Activated CD8-positive, alpha-beta T cell treated with anti-CD3 and anti-CD28 coated beads for 36 hours (primary cell): ENCODE results near the gene SLC7A1. TPM values are rescaled to one million over a fixed set of nuclear protein-coding genes. Genes with fewer than 3 reads are reported as not detected.

ENCODE experiments used
- ATAC-seq: fragments of 200-7000 bp; cut with Tn5 transposase; one replicate; pipeline ENCODE4 v1.10.0; 2021; ENCODE audit warnings: mild to moderate bottlenecking, moderate library complexity
- CTCF ChIA-PET: fragments of 350-600 bp; sonication (Branson Sonifier 250); formaldehyde crosslinking; loops from one replicate; lab custom pipeline; 2021; ENCODE audit warnings: antibody characterized with exemption; lab: Charles Lee
- POLR2A ChIA-PET: fragments of 350-600 bp; sonication (Branson Sonifier 250); formaldehyde crosslinking; loops from one replicate; lab custom pipeline; 2021; ENCODE audit warnings: antibody characterized with exemption; lab: Charles Lee
- DNase-seq: peaks from one replicate; pipeline ENCODE4 v3.0.0-alpha.2; 2020
- H3K27ac Mint-ChIP-seq: one replicate; pipeline ENCODE4 v1.8.0; 2021; ENCODE audit warnings: mild to moderate bottlenecking, mixed read lengths
- H3K27me3 Mint-ChIP-seq: one replicate; pipeline ENCODE4 v1.8.0; 2021; ENCODE audit warnings: mixed read lengths
- H3K36me3 Mint-ChIP-seq: one replicate; pipeline ENCODE4 v1.8.0; 2021; ENCODE audit warnings: low read depth, mixed read lengths
- H3K4me1 Mint-ChIP-seq: one replicate; pipeline ENCODE4 v1.8.0; 2021; ENCODE audit warnings: low read depth, mixed read lengths
- H3K4me3 Mint-ChIP-seq: one replicate; pipeline ENCODE4 v1.8.0; 2021; ENCODE audit warnings: mild to moderate bottlenecking, moderate library complexity, mixed read lengths
- H3K9me3 Mint-ChIP-seq: one replicate; pipeline ENCODE4 v1.8.0; 2021; ENCODE audit warnings: mixed read lengths
- CTCF ChIP-seq: fragments of 200-600 bp; IDR thresholded peaks from one replicate; pipeline ENCODE4 v1.8.0; 2022; ENCODE audit warnings: antibody characterized with exemption, mild to moderate bottlenecking
- intact Hi-C: fragments of 100-400 bp; cut with micrococcal nuclease; formaldehyde crosslinking; loops from one replicate; pipeline ENCODE4 v1.10.0; 2022
- total RNA-seq, 2 experiments: library from RNA; stranded (reverse); gene quantifications; one replicate each; pipeline ENCODE4 v1.2.3, GENCODE V29; 2021

SLC7A1 gene
- total RNA-seq, 2 experiments from 2014 or later = 119 to 124 TPM

- intact Hi-C loops = no loop called here
- no peak for ATAC-seq
- Mint-ChIP-seq H3K27me3 (no peaks in the 10 kb centered on the region), H3K4me1 (no peaks in the 10 kb centered on the region), H3K36me3 (peaks cover 49% of the 10 kb centered on the region), H3K4me3 (no peak overlapping the region), H3K9me3 (no peaks in the 10 kb centered on the region), H3K27ac (no peak overlapping the region)
- POLR2A ChIA-PET = no interaction called here
- CTCF ChIA-PET = no interaction called here
- no peak for DNase-seq
- TF ChIP-seq CTCF = no peak
Observed at GRCh38 chr13:29514720-29515310, 80.7 kb downstream of the SLC7A1 start.

GRCh38 chr13:29513981-29514719 is 81.3 kb downstream of the SLC7A1 start:
- no peak for ATAC-seq
- no peak overlapping the region for H3K4me3 Mint-ChIP-seq
- no peak for DNase-seq
- intact Hi-C loops = no loop called here
- H3K4me1 Mint-ChIP-seq = no peaks in the 10 kb centered on the region
- ChIA-PET POLR2A (no interaction called here), CTCF (no interaction called here)
- no peaks in the 10 kb centered on the region for H3K27me3 Mint-ChIP-seq
- H3K36me3 Mint-ChIP-seq = peaks cover 44% of the 10 kb centered on the region
- no peak overlapping the region for H3K27ac Mint-ChIP-seq
- H3K9me3 Mint-ChIP-seq = no peaks in the 10 kb centered on the region
- TF ChIP-seq CTCF = no peak

GRCh38 chr13:29513002-29513980 is 82.2 kb downstream of the SLC7A1 start:
- Mint-ChIP-seq H3K4me1 (no peaks in the 10 kb centered on the region), H3K9me3 (no peaks in the 10 kb centered on the region), H3K27me3 (no peaks in the 10 kb centered on the region), H3K36me3 (peaks cover 38% of the 10 kb centered on the region), H3K27ac (no peak overlapping the region), H3K4me3 (no peak overlapping the region)
- CTCF ChIA-PET = interaction anchor here (0.6 kb wide), 1 partner anchor 18 kb away, joined by 3 read pairs; no protein-coding TSS in a partner anchor
- ATAC-seq (no peak), DNase-seq (no peak)
- intact Hi-C loops = no loop called here
- POLR2A ChIA-PET = no interaction called here
- TF ChIP-seq CTCF = no peak

GRCh38 chr13:29511980-29512379 is 83.5 kb downstream of the SLC7A1 start:
- intact Hi-C loops = no loop called here
- no peak for TF ChIP-seq CTCF
- H3K4me3 Mint-ChIP-seq = no peak overlapping the region
- no peak for ATAC-seq
- no peaks in the 10 kb centered on the region for H3K4me1 Mint-ChIP-seq
- H3K36me3 Mint-ChIP-seq = peaks cover 30% of the 10 kb centered on the region
- ChIA-PET POLR2A (no interaction called here), CTCF (no interaction called here)
- no peak for DNase-seq
- no peaks in the 10 kb centered on the region for H3K9me3 Mint-ChIP-seq
- no peak overlapping the region for H3K27ac Mint-ChIP-seq
- no peaks in the 10 kb centered on the region for H3K27me3 Mint-ChIP-seq
